Inflammatory macrophage treated with lipopolysaccharide for 1 hour (primary cell): Measurements from ENCODE around the gene PITX2.

Experiments
- DNase-seq, 2 donors: peaks; one replicate each; pipeline ENCODE4 v3.0.0-alpha.2; 2020 to 2022

Gene PITX2

GRCh38 chr4:110622841-110623717, at the start of gene PITX2:
TSS of gene PITX2 (minus strand) at chr4:110623077. CDS start at chr4:110622460, 617 bp downstream.
- no peak for DNase-seq

GRCh38 chr4:110671679-110672078, 48.8 kb upstream of the PITX2 start:
- DNase-seq: no peak

- no peak for DNase-seq
These were observed 46.8 kb upstream of the PITX2 start for GRCh38 chr4:110669663-110670062.

- no peak for DNase-seq
These were observed 45.8 kb upstream of the PITX2 start for GRCh38 chr4:110668463-110669235.

- no peak for DNase-seq
These were observed 44.8 kb upstream of the PITX2 start for GRCh38 chr4:110667670-110668069.

- no peak for DNase-seq
These were observed 43.2 kb upstream of the PITX2 start for GRCh38 chr4:110666030-110666429.

GRCh38 chr4:110663738-110664444, 41.0 kb upstream of the PITX2 start:
- DNase-seq: no peak

GRCh38 chr4:110663206-110663605, 40.3 kb upstream of the PITX2 start:
- DNase-seq: no peak

GRCh38 chr4:110660755-110661154, 37.9 kb upstream of the PITX2 start:
- DNase-seq: no peak

GRCh38 chr4:110654254-110654635, 31.4 kb upstream of the PITX2 start:
- no peak for DNase-seq

- DNase-seq: no peak
These were observed 30.7 kb upstream of the PITX2 start for GRCh38 chr4:110653321-110654253.

- DNase-seq: no peak
These were observed 21.1 kb upstream of the PITX2 start for GRCh38 chr4:110644008-110644407.

GRCh38 chr4:110643096-110643495, 20.2 kb upstream of the PITX2 start:
- DNase-seq: no peak

- DNase-seq: no peak
These were observed 18.3 kb upstream of the PITX2 start for GRCh38 chr4:110641218-110641617.

GRCh38 chr4:110640576-110640975, 17.7 kb upstream of the PITX2 start:
- DNase-seq: no peak

GRCh38 chr4:110639207-110640090, 16.6 kb upstream of the PITX2 start:
- DNase-seq: no peak

GRCh38 chr4:110638089-110638746, 15.3 kb upstream of the PITX2 start:
- no peak for DNase-seq

GRCh38 chr4:110637408-110638088, 14.7 kb upstream of the PITX2 start:
- DNase-seq: no peak

- no peak for DNase-seq
These were observed 14.0 kb upstream of the PITX2 start for GRCh38 chr4:110636680-110637407.
